ENCODE measurements around the gene AQP12B. TPM values are rescaled to one million over a fixed set of nuclear protein-coding genes. Genes with fewer than 3 reads are reported as not detected.

Gene AQP12B
- total and polyA plus RNA-seq, 9 of the 15 experiments (the other 6 are each of a cell fraction or from before 2014, with no cell fraction given) = not detected

DNA sequence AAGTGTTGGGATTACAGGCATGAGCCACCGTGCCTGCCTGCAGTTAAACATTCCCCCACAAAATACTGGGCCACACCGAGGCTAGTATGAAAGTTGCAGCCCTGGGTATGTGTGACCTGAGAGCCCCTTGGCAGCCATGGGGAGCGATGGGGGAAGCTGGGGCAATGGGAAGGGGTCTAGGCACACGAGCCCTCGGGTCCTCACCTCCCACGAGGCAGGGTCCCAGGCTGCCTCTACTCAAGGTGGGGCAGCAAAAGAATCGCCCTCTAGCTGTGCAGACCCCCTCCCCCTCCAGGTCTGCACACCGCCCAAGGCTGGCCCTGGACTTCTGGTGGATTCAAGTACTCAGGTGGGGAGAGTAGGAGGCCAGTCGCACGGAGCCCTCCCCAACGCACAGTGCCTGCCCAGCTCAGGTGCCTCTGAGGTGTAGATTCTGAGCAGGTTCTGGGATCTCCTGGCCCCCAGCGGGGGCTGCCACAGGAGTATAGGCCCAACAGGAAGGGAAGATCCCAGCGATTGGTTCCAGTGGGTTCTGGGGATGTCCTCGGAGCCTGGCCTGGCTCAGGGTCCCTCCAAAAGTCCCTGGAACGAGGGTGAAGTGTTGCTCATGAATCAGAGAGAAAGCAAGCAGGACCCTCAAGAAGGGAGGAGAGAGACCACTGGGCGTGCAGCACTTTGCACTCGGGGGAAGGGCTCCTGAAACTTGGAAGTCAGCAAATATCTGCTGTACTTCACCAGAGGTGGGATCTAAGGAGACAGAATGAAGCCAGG, 54.8 kb downstream of the AQP12B start:
- H3K4me2 ChIP-seq (ENCODE audit: insufficient read depth, low read length) = no peak overlapping the region
- DNase-seq (ENCODE audit: extremely low read depth in 1 of 4, low spot score in 3 of 4) = no peak
- intact Hi-C loops (cut with micrococcal nuclease) = no loop called here
- no peaks in the 10 kb centered on the region for H3K79me2 ChIP-seq (ENCODE audit: control insufficient read depth, insufficient read depth, low read length)
- H3K27me3 ChIP-seq (ENCODE audit: control insufficient read depth in 2 of 2, insufficient read depth in 2 of 2, low read length in 2 of 2) = peaks cover 0 to 16% of the 10 kb centered on the region in 2 experiments; a peak in 2 of 5 replicates
- CTCF ChIA-PET (ENCODE audit: low intra/inter-chr PET ratio) = no interaction called here
- in situ Hi-C loops (cut with MboI) = no loop called here
- no peak overlapping the region for H3K4me3 ChIP-seq
- WGBS (ENCODE audit: insufficient coverage, low coverage, missing lambda C conversion rate) = 27% methylated on average over 12 of the region's 17 CpGs
- ATAC-seq = no peak
- H3K9ac ChIP-seq (ENCODE audit: insufficient read depth in 1 of 2, low read depth in 2 of 2, low read length in 2 of 2) = no peak overlapping the region; a peak in 1 of 4 replicates
- H3K9me3 ChIP-seq (replicated peaks; ENCODE audit: control insufficient read depth, insufficient read depth, low read depth, low read length) = no peaks in the 10 kb centered on the region
- no peak overlapping the region for H2AFZ ChIP-seq (ENCODE audit: low read depth, low read length)
- no TSS peak for BruUV-seq (replicated peaks)
- no peak overlapping the region for H3K27ac ChIP-seq (ENCODE audit: extremely low read depth, low read depth, low read length)
- H3K4me1 ChIP-seq (replicated peaks in 1 of 2; ENCODE audit: control insufficient read depth in 2 of 2, insufficient read depth in 2 of 2, low read length in 2 of 2) = peaks cover 0 to 34% of the 10 kb centered on the region in 2 experiments; a peak in 2 of 5 replicates
- H4K20me1 ChIP-seq (replicated peaks; ENCODE audit: control insufficient read depth, insufficient read depth, low read length) = no peaks in the 10 kb centered on the region
- no peak for FAIRE-seq
- POLR2A ChIA-PET = interaction anchor here (1.0 kb wide), 1 partner anchor 15 kb away, joined by 4 read pairs; no protein-coding TSS in a partner anchor
- H3K9me1 ChIP-seq (ENCODE audit: control insufficient read depth, insufficient read depth, low read length) = no peaks in the 10 kb centered on the region
- H3K36me3 ChIP-seq (ENCODE audit: control insufficient read depth, insufficient read depth, low read length) = no peaks in the 10 kb centered on the region
- TF ChIP-seq PPARD (CRISPR knock-in tag; IDR thresholded peaks at IDR 0.05) (no peak), PRPF4 (IDR thresholded peaks at IDR 0.05; ENCODE audit: insufficient read depth, low read depth, low read length, poor library complexity, severe bottlenecking) (no peak), PCBP1 (IDR thresholded peaks at IDR 0.05; ENCODE audit: low read depth, low read length, poor library complexity, severe bottlenecking) (no peak), GTF2F1 (IDR thresholded peaks at IDR 0.05; ENCODE audit: low read depth, low read length) (no peak), ZNF316 (IDR thresholded peaks at IDR 0.05) (no peak)
- TF ChIP-seq, protein P1, sequence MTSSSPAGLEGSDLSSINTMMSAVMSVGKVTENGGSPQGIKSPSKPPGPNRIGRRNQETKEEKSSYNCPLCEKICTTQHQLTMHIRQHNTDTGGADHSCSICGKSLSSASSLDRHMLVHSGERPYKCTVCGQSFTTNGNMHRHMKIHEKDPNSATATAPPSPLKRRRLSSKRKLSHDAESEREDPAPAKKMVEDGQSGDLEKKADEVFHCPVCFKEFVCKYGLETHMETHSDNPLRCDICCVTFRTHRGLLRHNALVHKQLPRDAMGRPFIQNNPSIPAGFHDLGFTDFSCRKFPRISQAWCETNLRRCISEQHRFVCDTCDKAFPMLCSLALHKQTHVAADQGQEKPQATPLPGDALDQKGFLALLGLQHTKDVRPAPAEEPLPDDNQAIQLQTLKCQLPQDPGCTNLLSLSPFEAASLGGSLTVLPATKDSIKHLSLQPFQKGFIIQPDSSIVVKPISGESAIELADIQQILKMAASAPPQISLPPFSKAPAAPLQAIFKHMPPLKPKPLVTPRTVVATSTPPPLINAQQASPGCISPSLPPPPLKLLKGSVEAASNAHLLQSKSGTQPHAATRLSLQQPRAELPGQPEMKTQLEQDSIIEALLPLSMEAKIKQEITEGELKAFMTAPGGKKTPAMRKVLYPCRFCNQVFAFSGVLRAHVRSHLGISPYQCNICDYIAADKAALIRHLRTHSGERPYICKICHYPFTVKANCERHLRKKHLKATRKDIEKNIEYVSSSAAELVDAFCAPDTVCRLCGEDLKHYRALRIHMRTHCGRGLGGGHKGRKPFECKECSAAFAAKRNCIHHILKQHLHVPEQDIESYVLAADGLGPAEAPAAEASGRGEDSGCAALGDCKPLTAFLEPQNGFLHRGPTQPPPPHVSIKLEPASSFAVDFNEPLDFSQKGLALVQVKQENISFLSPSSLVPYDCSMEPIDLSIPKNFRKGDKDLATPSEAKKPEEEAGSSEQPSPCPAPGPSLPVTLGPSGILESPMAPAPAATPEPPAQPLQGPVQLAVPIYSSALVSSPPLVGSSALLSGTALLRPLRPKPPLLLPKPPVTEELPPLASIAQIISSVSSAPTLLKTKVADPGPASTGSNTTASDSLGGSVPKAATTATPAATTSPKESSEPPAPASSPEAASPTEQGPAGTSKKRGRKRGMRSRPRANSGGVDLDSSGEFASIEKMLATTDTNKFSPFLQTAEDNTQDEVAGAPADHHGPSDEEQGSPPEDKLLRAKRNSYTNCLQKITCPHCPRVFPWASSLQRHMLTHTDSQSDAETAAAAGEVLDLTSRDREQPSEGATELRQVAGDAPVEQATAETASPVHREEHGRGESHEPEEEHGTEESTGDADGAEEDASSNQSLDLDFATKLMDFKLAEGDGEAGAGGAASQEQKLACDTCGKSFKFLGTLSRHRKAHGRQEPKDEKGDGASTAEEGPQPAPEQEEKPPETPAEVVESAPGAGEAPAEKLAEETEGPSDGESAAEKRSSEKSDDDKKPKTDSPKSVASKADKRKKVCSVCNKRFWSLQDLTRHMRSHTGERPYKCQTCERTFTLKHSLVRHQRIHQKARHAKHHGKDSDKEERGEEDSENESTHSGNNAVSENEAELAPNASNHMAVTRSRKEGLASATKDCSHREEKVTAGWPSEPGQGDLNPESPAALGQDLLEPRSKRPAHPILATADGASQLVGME (CRISPR knock-in tag; IDR thresholded peaks at IDR 0.05) = no peak
- TF ChIP-seq, protein P2, sequence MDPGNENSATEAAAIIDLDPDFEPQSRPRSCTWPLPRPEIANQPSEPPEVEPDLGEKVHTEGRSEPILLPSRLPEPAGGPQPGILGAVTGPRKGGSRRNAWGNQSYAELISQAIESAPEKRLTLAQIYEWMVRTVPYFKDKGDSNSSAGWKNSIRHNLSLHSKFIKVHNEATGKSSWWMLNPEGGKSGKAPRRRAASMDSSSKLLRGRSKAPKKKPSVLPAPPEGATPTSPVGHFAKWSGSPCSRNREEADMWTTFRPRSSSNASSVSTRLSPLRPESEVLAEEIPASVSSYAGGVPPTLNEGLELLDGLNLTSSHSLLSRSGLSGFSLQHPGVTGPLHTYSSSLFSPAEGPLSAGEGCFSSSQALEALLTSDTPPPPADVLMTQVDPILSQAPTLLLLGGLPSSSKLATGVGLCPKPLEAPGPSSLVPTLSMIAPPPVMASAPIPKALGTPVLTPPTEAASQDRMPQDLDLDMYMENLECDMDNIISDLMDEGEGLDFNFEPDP (CRISPR knock-in tag; IDR thresholded peaks at IDR 0.05) = no peak
- TF ChIP-seq, protein P3, sequence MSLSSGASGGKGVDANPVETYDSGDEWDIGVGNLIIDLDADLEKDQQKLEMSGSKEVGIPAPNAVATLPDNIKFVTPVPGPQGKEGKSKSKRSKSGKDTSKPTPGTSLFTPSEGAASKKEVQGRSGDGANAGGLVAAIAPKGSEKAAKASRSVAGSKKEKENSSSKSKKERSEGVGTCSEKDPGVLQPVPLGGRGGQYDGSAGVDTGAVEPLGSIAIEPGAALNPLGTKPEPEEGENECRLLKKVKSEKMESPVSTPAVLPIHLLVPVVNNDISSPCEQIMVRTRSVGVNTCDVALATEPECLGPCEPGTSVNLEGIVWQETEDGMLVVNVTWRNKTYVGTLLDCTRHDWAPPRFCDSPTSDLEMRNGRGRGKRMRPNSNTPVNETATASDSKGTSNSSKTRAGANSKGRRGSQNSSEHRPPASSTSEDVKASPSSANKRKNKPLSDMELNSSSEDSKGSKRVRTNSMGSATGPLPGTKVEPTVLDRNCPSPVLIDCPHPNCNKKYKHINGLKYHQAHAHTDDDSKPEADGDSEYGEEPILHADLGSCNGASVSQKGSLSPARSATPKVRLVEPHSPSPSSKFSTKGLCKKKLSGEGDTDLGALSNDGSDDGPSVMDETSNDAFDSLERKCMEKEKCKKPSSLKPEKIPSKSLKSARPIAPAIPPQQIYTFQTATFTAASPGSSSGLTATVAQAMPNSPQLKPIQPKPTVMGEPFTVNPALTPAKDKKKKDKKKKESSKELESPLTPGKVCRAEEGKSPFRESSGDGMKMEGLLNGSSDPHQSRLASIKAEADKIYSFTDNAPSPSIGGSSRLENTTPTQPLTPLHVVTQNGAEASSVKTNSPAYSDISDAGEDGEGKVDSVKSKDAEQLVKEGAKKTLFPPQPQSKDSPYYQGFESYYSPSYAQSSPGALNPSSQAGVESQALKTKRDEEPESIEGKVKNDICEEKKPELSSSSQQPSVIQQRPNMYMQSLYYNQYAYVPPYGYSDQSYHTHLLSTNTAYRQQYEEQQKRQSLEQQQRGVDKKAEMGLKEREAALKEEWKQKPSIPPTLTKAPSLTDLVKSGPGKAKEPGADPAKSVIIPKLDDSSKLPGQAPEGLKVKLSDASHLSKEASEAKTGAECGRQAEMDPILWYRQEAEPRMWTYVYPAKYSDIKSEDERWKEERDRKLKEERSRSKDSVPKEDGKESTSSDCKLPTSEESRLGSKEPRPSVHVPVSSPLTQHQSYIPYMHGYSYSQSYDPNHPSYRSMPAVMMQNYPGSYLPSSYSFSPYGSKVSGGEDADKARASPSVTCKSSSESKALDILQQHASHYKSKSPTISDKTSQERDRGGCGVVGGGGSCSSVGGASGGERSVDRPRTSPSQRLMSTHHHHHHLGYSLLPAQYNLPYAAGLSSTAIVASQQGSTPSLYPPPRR (CRISPR knock-in tag; IDR thresholded peaks at IDR 0.05; ENCODE audit: borderline replicate concordance) = no peak
